K562 (cell line): ENCODE measurements around the gene PRL. TPM values are rescaled to one million over a fixed set of nuclear protein-coding genes. Genes with fewer than 3 reads are reported as not detected.

Source experiments
- ATAC-seq: fragments of 200-7000 bp; cut with Tn5 transposase; 3 replicates; pipeline ENCODE4 v1.9.1; 2020; ENCODE audit warnings: moderate library complexity
- BruUV-seq: library from RNA; stranded (reverse); fragments of 400-500 nt; replicated peaks from 2 replicates; lab custom pipeline; 2021; lab: Mats Ljungman, UMichigan
- CTCF ChIA-PET: fragments of 300-600 bp; formaldehyde crosslinking; extraction: SDS; loops from one replicate; lab custom pipeline; 2021; ENCODE audit warnings: low intra/inter-chr PET ratio; lab: Yijun Ruan, JAX
- POLR2A ChIA-PET: fragments of 300-600, 350-650 bp; sonication (Branson Sonifier 250); formaldehyde crosslinking; extraction: SDS; loops from one replicate; lab custom pipeline; 2021; ENCODE audit warnings: antibody characterized with exemption, inconsistent platforms; lab: Yijun Ruan, JAX
- DNase-seq, 4 experiments: peaks; one replicate each; pipeline versions ENCODE4 v3.0.0 to v3.0.0-alpha.2; 2011 to 2018; ENCODE audit warnings: low spot score in 3 of 4, mixed read lengths in 3 of 4; ENCODE audit errors: extremely low read depth in 1 of 4
- FAIRE-seq: peaks from 2 replicates; lab custom pipeline; 2011; peaks lifted over from hg19 to GRCh38; lab: Jason Lieb, UNC
- H2AFZ ChIP-seq: 2 replicates; pipeline ENCODE4 v1.6.0; 2011; ENCODE audit warnings: low read depth, low read length, control low read depth, inconsistent platforms
- H3K27ac ChIP-seq: fragments of 200-600 bp; 3 replicates; pipeline ENCODE4 v1.8.0; 2011; ENCODE audit warnings: low read depth, mild to moderate bottlenecking, control low read depth, inconsistent platforms, low read length, moderate library complexity, mixed read lengths; ENCODE audit errors: extremely low read depth
- H3K27me3 ChIP-seq, 2 experiments: fragments of 300-600 bp in 1 of 2; 2 replicates in 1 of 2; 3 replicates in 1 of 2; pipeline versions ENCODE4 v1.6.0 to v1.8.0; 2011; ENCODE audit warnings: inconsistent platforms in 2 of 2, low read length in 2 of 2, mild to moderate bottlenecking in 1 of 2, mixed read lengths in 1 of 2, moderate library complexity in 1 of 2; ENCODE audit not compliant: control insufficient read depth in 2 of 2, insufficient read depth in 2 of 2
- H3K36me3 ChIP-seq: fragments of 300-600 bp; 3 replicates; pipeline ENCODE4 v1.8.0; 2011; ENCODE audit warnings: mild to moderate bottlenecking, low read length, inconsistent platforms; ENCODE audit not compliant: control insufficient read depth, insufficient read depth
- H3K4me1 ChIP-seq, 2 experiments: fragments of 200-600 bp in 1 of 2; replicated peaks in 1 of 2; 2 replicates in 1 of 2; 3 replicates in 1 of 2; pipeline versions ENCODE4 v1.5.1 to v1.8.0; 2011; ENCODE audit warnings: inconsistent platforms in 2 of 2, low read length in 2 of 2, mild to moderate bottlenecking in 1 of 2, mixed read lengths in 1 of 2, moderate library complexity in 1 of 2; ENCODE audit not compliant: control insufficient read depth in 2 of 2, insufficient read depth in 2 of 2
- H3K4me2 ChIP-seq: 2 replicates; pipeline ENCODE4 v1.6.1; 2011; ENCODE audit warnings: low read length, control low read depth, inconsistent platforms, mixed read lengths; ENCODE audit not compliant: insufficient read depth
- H3K4me3 ChIP-seq: fragments of 200-600 bp; sonication (generic), shearing (Covaris generic); 2 replicates; pipeline ENCODE4 v1.5.1; 2016; ENCODE audit warnings: control low read depth, inconsistent platforms
- H3K79me2 ChIP-seq: fragments of 200-600 bp; 3 replicates; pipeline ENCODE4 v1.8.0; 2011; ENCODE audit warnings: low read length, inconsistent platforms; ENCODE audit not compliant: control insufficient read depth, insufficient read depth
- H3K9ac ChIP-seq, 2 experiments: 2 replicates each; pipeline versions ENCODE4 v1.6.0 to v1.6.1; 2011; ENCODE audit warnings: low read depth in 2 of 2, low read length in 2 of 2, control low read depth in 1 of 2, inconsistent platforms in 1 of 2, mild to moderate bottlenecking in 1 of 2, mixed read lengths in 1 of 2; ENCODE audit not compliant: insufficient read depth in 1 of 2
- H3K9me1 ChIP-seq: one replicate; pipeline ENCODE4 v1.6.0; 2011; ENCODE audit warnings: inconsistent platforms, mild to moderate bottlenecking, low read length, moderate library complexity; ENCODE audit not compliant: control insufficient read depth, insufficient read depth
- H3K9me3 ChIP-seq: replicated peaks from 2 replicates; pipeline ENCODE4 v1.5.1; 2011; ENCODE audit warnings: low read depth, low read length, inconsistent platforms; ENCODE audit not compliant: control insufficient read depth, insufficient read depth
- H4K20me1 ChIP-seq: replicated peaks from 2 replicates; pipeline ENCODE4 v1.6.1; 2011; ENCODE audit warnings: low read length, inconsistent platforms, mixed read lengths; ENCODE audit not compliant: control insufficient read depth, insufficient read depth
- CBX1 ChIP-seq: sonication (generic); IDR thresholded peaks from 2 replicates; pipeline ENCODE4 v1.6.1; 2016; ENCODE audit warnings: antibody characterized with exemption, low read depth, mild to moderate bottlenecking
- KDM5B ChIP-seq: fragments of 200-600 bp; sonication (generic); IDR thresholded peaks from 2 replicates; pipeline ENCODE4 v1.6.1; 2012; ENCODE audit warnings: low read depth, mild to moderate bottlenecking, moderate library complexity, low read length, control low read depth, inconsistent platforms; ENCODE audit not compliant: insufficient replicate concordance
- NR2F6 ChIP-seq: fragments of 450-650 bp; formaldehyde crosslinking; IDR thresholded peaks from 2 replicates; pipeline ENCODE4 v1.4.0; 2020; ENCODE audit warnings: mild to moderate bottlenecking
- SMAD4 ChIP-seq: fragments of 250-450 bp; sonication (Bioruptor Pico); conservative IDR thresholded peaks from 2 replicates; pipeline ENCODE4 v1.8.0; 2021; ENCODE audit warnings: inconsistent platforms, mild to moderate bottlenecking, moderate library complexity
- TCF15 ChIP-seq: fragments of 250-450 bp; sonication (Bioruptor Pico); IDR thresholded peaks from 2 replicates; pipeline ENCODE4 v1.8.0; 2022; ENCODE audit warnings: moderate library complexity, mild to moderate bottlenecking, inconsistent platforms
- TCF3 ChIP-seq: sonication (generic); formaldehyde crosslinking; IDR thresholded peaks from 2 replicates; pipeline ENCODE4 v1.4.0; 2020; ENCODE audit warnings: mild to moderate bottlenecking, missing genetic modification reagents
- THAP12 ChIP-seq: fragments of 250-450 bp; sonication (Bioruptor Pico); IDR thresholded peaks from 2 replicates; pipeline ENCODE4 v1.9.0; 2021; ENCODE audit warnings: mild to moderate bottlenecking, inconsistent platforms
- ZMIZ1 ChIP-seq, 2 experiments: fragments of 150-350 bp in 1 of 2; IDR thresholded peaks; 2 replicates each; pipeline ENCODE4 v1.6.1; 2012 to 2016; ENCODE audit warnings: low read depth in 2 of 2, low read length in 2 of 2, mild to moderate bottlenecking in 1 of 2, moderate library complexity in 1 of 2
- ZNF583 ChIP-seq: fragments of 250-450 bp; sonication (Bioruptor Pico); IDR thresholded peaks from 2 replicates; pipeline ENCODE4 v1.4.0; 2020
- ZNF589 ChIP-seq: fragments of 200-800 bp; sonication (Bioruptor generic); IDR thresholded peaks from 2 replicates; pipeline ENCODE4 v1.6.1; 2016; ENCODE audit warnings: low read depth, missing genetic modification characterization, missing compliant biosample characterization
- WGBS: fragments of 100-300 bp; shearing (Covaris generic); methylation state at CpG from one replicate; pipeline ENCODE4 v1.1.6; 2016; ENCODE audit warnings: low coverage, mixed read lengths; ENCODE audit not compliant: insufficient coverage; ENCODE audit errors: missing lambda C conversion rate; 5-methylcytosine and 5-hydroxymethylcytosine counted together
- in situ Hi-C: fragments of 300-500 bp; cut with MboI; formaldehyde crosslinking; loops from 4 replicates; pipeline ENCODE4 v1.15.0; 2018; ENCODE audit warnings: inconsistent platforms, mixed read lengths
- intact Hi-C: fragments of 100-400 bp; cut with micrococcal nuclease; formaldehyde crosslinking; loops from 2 replicates; pipeline ENCODE4 v1.14.2; 2022
- polyA plus RNA-seq, 8 experiments: library from polyadenylated mRNA; depleted of rRNA in 4 of 8; stranded (reverse) in 5 of 8; unstranded in 3 of 8; fragments of >200 nt; fragmentation: Nextera tagmentation in 2 of 8; fragmentation: Illumina TruSeq in 1 of 8; extraction: Ambion mirVana in 2 of 8; extraction: Trizol in 1 of 8; gene quantifications; 2 replicates each; pipeline versions ENCODE4 v1.2.1 to v1.2.3, GENCODE V29; 2011 to 2014; ENCODE audit warnings: inconsistent platforms in 1 of 8, missing spikeins in 1 of 8
- total RNA-seq, 7 experiments: library from RNA; depleted of rRNA in 6 of 7; stranded (reverse); fragments of >200 nt in 6 of 7; fragmentation: Illumina TruSeq in 2 of 7; extraction: Trizol in 2 of 7; gene quantifications; 2 replicates each; pipeline versions ENCODE4 v1.2.1 to v1.2.3, GENCODE V29; 2011 to 2021; ENCODE audit warnings: low replicate concordance in 1 of 7

The PRL gene
- total and polyA plus RNA-seq, 9 of the 15 experiments (the other 6 are each of a cell fraction or from before 2014, with no cell fraction given): not detected

GRCh38 chr6:22328474-22328873, 31.6 kb upstream of the PRL start (continued):
- TF ChIP-seq THAP12 (no peak), ZNF583 (CRISPR knock-in tag) (no peak)

- Histone ChIP-seq H3K4me2 (no peak overlapping the region), H3K9me1 (no peaks in the 10 kb centered on the region), H3K27me3 (no peaks in the 10 kb centered on the region), H3K36me3 (no peaks in the 10 kb centered on the region), H3K4me3 (no peak overlapping the region), H2AFZ (no peak overlapping the region), H3K27ac (no peak overlapping the region), H3K9me3 (no peaks in the 10 kb centered on the region; the same call in 1 of the 2 replicates), H3K4me1 (no peaks in the 10 kb centered on the region), H3K9ac (no peak overlapping the region), H3K79me2 (no peaks in the 10 kb centered on the region), H4K20me1 (no peaks in the 10 kb centered on the region)
- BruUV-seq: no TSS peak
- TF ChIP-seq NR2F6 (CRISPR knock-in tag): no peak
- TF ChIP-seq KDM5B: no peak
- no peak for TF ChIP-seq SMAD4 (CRISPR knock-in tag)
- TF ChIP-seq ZNF589: no peak
- no peak for TF ChIP-seq TCF15 (CRISPR knock-in tag)
- no peak for TF ChIP-seq ZMIZ1 (IDR thresholded peaks at IDR 0.05; ENCODE audit: low read depth in 2 of 2, low read length in 2 of 2)
- TF ChIP-seq CBX1: no peak
- no peak for TF ChIP-seq TCF3 (CRISPR knock-in tag)
- FAIRE-seq: peak; percentile 40
- CTCF ChIA-PET: no interaction called here
- 0% methylated on average over 2 of the region's 2 CpGs for WGBS
- POLR2A ChIA-PET: no interaction called here
- in situ Hi-C loops (no loop called here), intact Hi-C loops (no loop called here)
- DNase-seq: no peak
- ATAC-seq: no peak
Measured at GRCh38 chr6:22327881-22328280, 31.0 kb upstream of the PRL start.
